ENCODE results near the gene ACVR2B.
"Not testable (repeated sequence)": the region's sequence is repeated elsewhere in the genome, so short reads cannot be mapped to it uniquely, and the experiment has no call there.

Gene ACVR2B

GRCh38 chr3:38453075-38453912 is at the start of gene ACVR2B:
Gene ACVR2B, plus strand, starts transcription at chr3:38453890. Its CDS starts 433 bp downstream, at chr3:38454323.
- H3K27ac ChIP-seq, result peak within 1 kb of the TSS; percentile 95
- TF ChIP-seq ZFX (IDR thresholded peaks at IDR 0.05; ENCODE audit: borderline replicate concordance) (no peak), CTCF (IDR thresholded peaks at IDR 0.05) (no peak)

- no peak overlapping the region for H3K27ac ChIP-seq
- no peak for TF ChIP-seq CTCF (IDR thresholded peaks at IDR 0.05)
- TF ChIP-seq ZFX (IDR thresholded peaks at IDR 0.05; ENCODE audit: borderline replicate concordance), result no peak
Observed at GRCh38 chr3:38404286-38404685, 49.4 kb upstream of the ACVR2B start.

- no peak for TF ChIP-seq ZFX (IDR thresholded peaks at IDR 0.05; ENCODE audit: borderline replicate concordance)
- TF ChIP-seq CTCF (IDR thresholded peaks at IDR 0.05), result no peak
- no peak overlapping the region for H3K27ac ChIP-seq
Observed at GRCh38 chr3:38411591-38411990, 42.1 kb upstream of the ACVR2B start.

GRCh38 chr3:38420758-38421157 is 32.9 kb upstream of the ACVR2B start:
- not testable (repeated sequence) for H3K27ac ChIP-seq

GRCh38 chr3:38421679-38422336 is 31.9 kb upstream of the ACVR2B start:
- TF ChIP-seq CTCF (IDR thresholded peaks at IDR 0.05) (no peak), ZFX (IDR thresholded peaks at IDR 0.05; ENCODE audit: borderline replicate concordance) (no peak)
- H3K27ac ChIP-seq, result no peak overlapping the region

GRCh38 chr3:38426798-38427426 is 26.8 kb upstream of the ACVR2B start:
- H3K27ac ChIP-seq, result not testable (repeated sequence)

- H3K27ac ChIP-seq, result not testable (repeated sequence)
Observed at GRCh38 chr3:38432871-38433658, 20.6 kb upstream of the ACVR2B start.

GRCh38 chr3:38433661-38434060 is 20.0 kb upstream of the ACVR2B start:
- not testable (repeated sequence) for H3K27ac ChIP-seq

GRCh38 chr3:38438436-38439069 is 15.1 kb upstream of the ACVR2B start:
- H3K27ac ChIP-seq, result not testable (repeated sequence)

GRCh38 chr3:38443205-38443604 is 10.5 kb upstream of the ACVR2B start:
- not testable (repeated sequence) for H3K27ac ChIP-seq

Data from 22Rv1 (cell line).